ENCODE data around the gene LARP6.

Gene LARP6

GRCh38 chr15:70793694-70794093 is 60.3 kb downstream of the LARP6 start:
- no peak for DNase-seq

- DNase-seq, result no peak
Measured at GRCh38 chr15:70792171-70792573, 61.8 kb downstream of the LARP6 start.

- no peak for DNase-seq
Measured at GRCh38 chr15:70791259-70791658, 62.7 kb downstream of the LARP6 start.

GRCh38 chr15:70789213-70789612 is 64.7 kb downstream of the LARP6 start:
- no peak for DNase-seq

GRCh38 chr15:70788114-70789049 is 65.6 kb downstream of the LARP6 start:
- no peak for DNase-seq

- DNase-seq, result no peak
Measured at GRCh38 chr15:70786996-70787395, 67.0 kb downstream of the LARP6 start.

- DNase-seq, result no peak
Measured at GRCh38 chr15:70783610-70784022, 70.3 kb downstream of the LARP6 start.

- DNase-seq, result no peak
Measured at GRCh38 chr15:70783041-70783440, 70.9 kb downstream of the LARP6 start.

GRCh38 chr15:70781236-70781635 is 72.7 kb downstream of the LARP6 start:
- DNase-seq, result no peak

Measured in CD4-positive, alpha-beta T cell treated with Interleukin-1 beta for 1 hour (primary cell).